A673 (cell line): ENCODE data around the gene RANBP10.

ENCODE experiments used
- CTCF ChIP-seq: fragments of 300-800, 200-600 bp; sonication (generic); conservative IDR thresholded peaks from 2 replicates; pipeline ENCODE4 v1.5.1; 2017; ENCODE audit warnings: low read depth, mild to moderate bottlenecking, antibody characterized with exemption, low read length, moderate library complexity, mixed read lengths
- EZH2 ChIP-seq: fragments of 200-600 bp; sonication (generic); IDR thresholded peaks from 2 replicates; pipeline ENCODE4 v1.6.1; 2017; ENCODE audit warnings: borderline replicate concordance, low read depth, mild to moderate bottlenecking, mixed read lengths, antibody characterized with exemption, low read length; ENCODE audit not compliant: poor library complexity, severe bottlenecking

GRCh38 chr16:67801241-67801640, 5.1 kb downstream of the RANBP10 start:
- no peak for TF ChIP-seq EZH2
- no peak for TF ChIP-seq CTCF
